CD4-positive, alpha-beta T cell treated with Interleukin-6 for 4 hours (primary cell): ENCODE measurements around the gene MRPL10.
A peak's percentile ranks its signal among the peaks of the same experiment; 100 is the strongest.

Experiments
- DNase-seq: peaks from one replicate; pipeline ENCODE4 v3.0.0-alpha.2; 2020; ENCODE audit warnings: mixed read lengths

Gene MRPL10

DNA sequence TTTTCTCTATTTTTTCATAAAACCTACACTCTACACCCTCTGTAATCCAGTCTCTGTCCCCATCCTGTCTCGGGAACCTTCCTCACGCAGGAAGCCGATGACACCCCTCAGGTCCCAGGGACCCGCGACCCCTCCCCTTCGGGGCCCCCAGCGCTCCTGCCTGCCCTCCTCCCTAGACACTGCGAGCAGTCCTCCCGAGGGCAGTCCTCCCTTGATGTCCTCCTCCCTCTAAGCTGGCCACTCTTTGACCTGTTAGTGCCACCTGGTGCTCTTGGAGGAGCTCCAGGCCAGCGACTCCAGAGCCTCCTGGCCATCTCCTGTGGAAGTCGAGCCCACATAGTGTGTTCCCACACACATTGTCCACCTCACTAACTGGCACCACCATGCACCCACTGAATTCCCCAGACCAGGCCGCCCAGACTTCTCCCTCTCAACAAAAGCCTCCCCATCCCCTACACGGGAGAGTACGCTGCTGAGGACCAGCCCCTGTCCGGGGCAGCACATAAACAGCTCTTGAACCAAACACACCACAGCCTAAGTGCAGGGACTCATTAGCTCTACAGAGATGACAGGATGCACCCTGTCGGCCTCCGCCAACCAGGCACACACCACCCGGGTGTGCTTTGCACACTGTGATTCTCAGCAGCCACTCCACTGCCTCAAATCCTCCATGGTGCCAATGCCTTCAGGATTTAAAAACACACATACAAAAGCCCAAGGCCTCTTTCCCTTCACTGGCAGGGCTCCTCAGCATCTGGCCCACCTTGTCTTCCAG, 19.0 kb downstream of the MRPL10 start:
- DNase-seq: no peak

DNA sequence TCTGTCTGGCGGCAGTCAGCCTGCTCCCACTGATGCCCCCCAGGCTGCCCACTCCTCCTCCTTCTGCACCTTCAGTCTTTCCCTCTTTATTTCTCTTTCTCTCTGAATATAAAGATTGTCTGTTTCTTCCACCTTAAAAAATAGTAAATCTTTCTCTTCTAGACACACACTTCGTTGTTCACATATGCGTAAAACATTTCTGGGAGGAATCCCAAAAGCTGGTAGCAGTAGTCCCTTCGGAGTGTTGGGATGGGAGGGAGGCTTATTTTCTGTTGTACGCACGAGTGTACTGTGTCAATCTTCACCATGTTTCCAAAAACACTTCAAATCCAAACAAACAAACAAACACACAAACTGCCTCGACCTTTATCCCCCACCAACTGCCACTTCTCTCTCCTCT, 19.6 kb downstream of the MRPL10 start:
- no peak for DNase-seq

- no peak for DNase-seq
These were observed 20.3 kb downstream of the MRPL10 start for GRCh38 chr17:47810901-47811635.

- DNase-seq: peak; percentile 28
These were observed 21.0 kb downstream of the MRPL10 start for GRCh38 chr17:47810200-47810821.

DNA sequence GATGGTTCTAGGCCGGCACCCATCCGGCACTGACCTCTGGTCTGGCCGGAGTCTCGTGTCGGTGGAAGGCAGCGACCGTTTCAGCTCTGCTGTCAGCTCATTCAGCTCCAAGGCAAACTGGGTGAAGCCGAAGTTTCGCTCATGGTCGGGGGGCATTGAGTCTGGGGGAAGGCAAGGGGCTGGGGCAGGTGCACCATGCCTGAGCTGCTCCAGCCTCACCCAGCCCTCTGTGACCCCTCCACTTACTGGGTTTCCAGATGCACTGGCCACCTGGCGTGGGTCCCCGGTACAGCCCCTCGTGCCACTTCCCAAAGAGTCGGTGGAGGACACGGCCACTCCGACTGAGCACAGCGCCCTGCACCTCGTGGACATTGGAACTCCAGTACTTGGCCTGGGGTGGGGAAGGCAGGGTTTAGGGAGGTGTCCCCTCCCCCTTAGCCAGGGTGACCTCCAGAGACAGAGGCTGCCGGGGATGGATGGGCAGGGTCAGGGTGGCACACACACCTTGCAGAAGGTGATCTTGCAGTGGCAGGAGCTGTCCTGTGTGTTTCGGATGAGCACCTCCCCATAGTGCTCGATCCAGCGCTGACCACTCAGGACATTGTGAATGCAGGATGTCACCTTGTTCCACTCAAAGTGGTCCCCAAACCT, 22.4 kb downstream of the MRPL10 start:
- no peak for DNase-seq

- DNase-seq: no peak
These were observed 23.1 kb downstream of the MRPL10 start for GRCh38 chr17:47808036-47808829.

DNA sequence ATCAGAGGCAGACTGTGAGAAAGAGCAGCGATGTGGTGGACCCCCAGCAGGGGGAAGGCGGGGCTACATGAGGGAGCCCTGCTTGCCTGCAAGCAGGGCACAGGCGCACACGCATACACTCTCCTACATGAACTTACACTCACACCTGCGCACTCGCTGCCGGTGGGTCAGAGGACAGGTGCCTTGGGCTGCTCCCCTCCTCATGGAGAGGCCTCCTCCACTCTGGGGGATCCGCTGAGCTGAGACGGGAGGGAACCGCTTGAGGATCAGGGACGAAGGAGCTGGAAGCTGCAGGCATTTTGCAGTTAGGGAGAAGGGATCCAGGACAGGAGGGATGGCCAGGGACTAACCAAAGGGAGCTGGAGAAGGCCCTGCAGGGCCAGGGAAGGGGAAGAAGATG, 23.9 kb downstream of the MRPL10 start:
- DNase-seq: no peak

GRCh38 chr17:47806913-47807255, 24.5 kb downstream of the MRPL10 start:
- DNase-seq: no peak

- no peak for DNase-seq
These were observed 25.1 kb downstream of the MRPL10 start for GRCh38 chr17:47806026-47806912.

DNA sequence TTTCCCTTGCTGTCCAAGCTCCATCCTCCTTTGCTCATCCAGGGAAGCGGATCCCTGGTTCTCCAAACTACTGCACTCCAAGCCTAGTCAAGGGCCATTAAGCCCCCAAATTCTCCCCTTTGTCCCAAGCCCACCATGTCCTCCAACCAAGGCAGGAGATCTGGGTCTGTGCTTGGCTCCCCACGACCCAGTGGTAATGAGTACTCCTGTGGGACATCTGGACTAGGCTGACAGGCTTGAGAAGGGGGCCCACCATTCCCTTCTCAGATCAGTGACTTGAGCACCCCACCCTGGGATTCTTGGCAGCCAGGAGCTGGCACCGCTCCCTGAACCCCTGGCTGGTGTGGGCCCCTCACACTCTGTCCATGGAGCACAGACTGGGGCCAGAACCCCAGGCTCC, 26.9 kb downstream of the MRPL10 start:
- DNase-seq: no peak

DNA sequence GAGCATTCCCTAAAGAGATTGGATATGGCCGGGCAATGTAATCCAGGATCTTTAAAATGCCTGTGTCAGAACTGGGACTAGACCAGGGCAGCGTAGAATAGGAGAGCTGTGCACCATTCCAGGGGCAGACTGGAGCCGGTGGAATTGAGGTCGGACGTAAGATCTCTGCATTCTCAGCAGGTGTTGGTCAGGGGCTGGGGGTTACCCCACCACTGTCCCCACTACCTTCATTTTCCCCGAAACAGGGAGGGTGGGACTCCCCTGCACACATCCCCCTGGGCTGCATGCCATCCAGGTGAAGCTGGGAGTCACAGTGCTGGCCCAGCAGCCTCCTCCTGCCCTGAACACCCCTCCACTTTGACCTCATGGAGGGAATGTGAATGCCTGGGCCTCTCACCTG, 27.6 kb downstream of the MRPL10 start:
- DNase-seq: no peak

- no peak for DNase-seq
These were observed 28.1 kb downstream of the MRPL10 start for GRCh38 chr17:47803201-47803600.

DNA sequence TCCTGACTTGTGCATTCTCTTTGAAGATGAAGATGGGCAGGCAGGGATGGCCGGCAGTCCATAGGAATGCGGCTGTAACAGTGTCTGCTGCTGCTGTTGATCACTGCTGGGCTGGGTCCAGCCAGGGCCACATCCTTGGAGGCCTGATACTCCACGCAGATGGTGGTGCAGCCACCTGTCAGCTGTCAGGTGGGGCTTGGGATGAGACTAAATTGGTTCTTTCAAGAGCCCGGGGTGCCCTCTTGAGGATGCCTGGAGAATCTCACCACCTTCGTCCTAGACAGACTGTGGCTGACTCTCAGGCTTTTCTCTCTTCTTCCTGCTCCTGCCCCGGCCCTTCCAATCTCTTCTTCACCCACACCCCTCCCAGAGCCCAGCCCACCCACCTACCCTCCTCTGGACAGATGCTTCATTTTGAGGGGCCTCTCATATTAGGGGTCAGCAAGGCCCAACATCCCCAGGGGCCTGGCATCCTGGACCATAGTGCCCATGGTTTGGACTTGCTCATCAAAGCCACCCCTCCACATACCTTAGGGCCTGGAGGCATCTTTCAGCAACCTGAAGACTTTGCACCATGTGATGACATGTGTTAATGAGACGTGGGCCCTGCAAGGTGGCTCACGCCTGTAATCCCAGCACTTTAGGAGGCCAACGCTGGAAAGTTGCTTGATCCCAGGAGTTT, 28.9 kb downstream of the MRPL10 start:
- peak; percentile 68 for DNase-seq

GRCh38 chr17:47801906-47802305, 29.4 kb downstream of the MRPL10 start:
- DNase-seq: no peak

DNA sequence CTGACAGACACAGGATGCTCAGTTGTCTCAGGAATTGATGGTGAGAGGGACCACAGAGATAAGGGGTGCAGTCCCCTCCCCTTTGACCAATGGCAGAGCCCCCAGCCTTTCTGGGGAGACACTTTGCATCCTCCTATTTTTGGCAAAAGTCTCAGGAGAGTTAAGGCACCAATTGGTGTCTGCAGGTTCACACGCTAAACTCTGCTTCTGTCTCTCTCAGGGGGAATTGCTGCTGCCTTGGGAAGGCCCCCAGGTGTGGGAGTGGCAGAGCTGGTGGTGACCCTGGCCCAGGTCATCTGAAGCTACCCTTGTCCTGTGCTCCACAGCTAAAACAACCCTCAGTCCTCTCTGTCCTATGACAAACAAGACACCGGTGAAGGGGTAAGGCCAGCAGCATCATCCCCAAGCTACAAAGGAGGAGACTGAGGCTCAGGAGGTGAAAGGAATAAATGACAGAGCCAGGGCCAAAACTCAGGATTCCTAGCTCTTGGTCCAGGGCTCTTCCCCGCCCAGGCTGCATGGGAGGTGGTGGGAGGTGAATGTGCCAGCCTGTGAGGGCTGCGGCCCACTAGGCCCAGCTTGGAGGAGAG, 30.1 kb downstream of the MRPL10 start:
- no peak for DNase-seq

GRCh38 chr17:47800686-47801085, 30.7 kb downstream of the MRPL10 start:
- DNase-seq: no peak

- DNase-seq: no peak
These were observed 33.5 kb downstream of the MRPL10 start for GRCh38 chr17:47797797-47798196.

- DNase-seq: no peak
These were observed 38.4 kb downstream of the MRPL10 start for GRCh38 chr17:47792979-47793378.

GRCh38 chr17:47792457-47792856, 38.9 kb downstream of the MRPL10 start:
- no peak for DNase-seq

- no peak for DNase-seq
These were observed 40.3 kb downstream of the MRPL10 start for GRCh38 chr17:47791025-47791424.
